ENCODE results near the gene ENTPD6. TPM values are rescaled to one million over a fixed set of nuclear protein-coding genes. Genes with fewer than 3 reads are reported as not detected.

ENTPD6 gene
- total RNA-seq, 1 experiment from 2014 or later: 56.3 TPM

GRCh38 chr20:25248786-25249172, 53.3 kb downstream of the ENTPD6 start:
- Mint-ChIP-seq H3K4me3 (ENCODE audit: low read depth, unreplicated experiment) (peak overlapping the region; percentile 69), H3K9me3 (ENCODE audit: low read depth, unreplicated experiment) (no peaks in the 10 kb centered on the region), H3K4me1 (ENCODE audit: low read depth, unreplicated experiment) (peaks cover 9% of the 10 kb centered on the region), H3K27me3 (ENCODE audit: unreplicated experiment) (no peaks in the 10 kb centered on the region), H3K27ac (ENCODE audit: unreplicated experiment) (no peak overlapping the region), H3K36me3 (ENCODE audit: insufficient read depth, unreplicated experiment) (peaks cover 80% of the 10 kb centered on the region)
- BruUV-seq (replicated peaks): no TSS peak
- DNase-seq: no peak
- intact Hi-C loops (cut with micrococcal nuclease; ENCODE audit: unreplicated experiment): no loop called here
- CTCF ChIA-PET: no interaction called here
- TF ChIP-seq CTCF (IDR thresholded peaks at IDR 0.05; ENCODE audit: unreplicated experiment): no peak

- H3K27me3 Mint-ChIP-seq (ENCODE audit: unreplicated experiment): no peaks in the 10 kb centered on the region
- H3K9me3 Mint-ChIP-seq (ENCODE audit: low read depth, unreplicated experiment): no peaks in the 10 kb centered on the region
- no peak for TF ChIP-seq CTCF (IDR thresholded peaks at IDR 0.05; ENCODE audit: unreplicated experiment)
- CTCF ChIA-PET: no interaction called here
- no peak for DNase-seq
- intact Hi-C loops (cut with micrococcal nuclease; ENCODE audit: unreplicated experiment): no loop called here
- TSS peak; percentile 47 for BruUV-seq (replicated peaks)
- H3K27ac Mint-ChIP-seq (ENCODE audit: unreplicated experiment): no peak overlapping the region
- H3K4me3 Mint-ChIP-seq (ENCODE audit: low read depth, unreplicated experiment): peak overlapping the region; percentile 69
- peaks cover 9% of the 10 kb centered on the region for H3K4me1 Mint-ChIP-seq (ENCODE audit: low read depth, unreplicated experiment)
- H3K36me3 Mint-ChIP-seq (ENCODE audit: insufficient read depth, unreplicated experiment): peaks cover 85% of the 10 kb centered on the region
These were observed 53.9 kb downstream of the ENTPD6 start for GRCh38 chr20:25249198-25249931.

GRCh38 chr20:25250508-25250907, 55.0 kb downstream of the ENTPD6 start:
- BruUV-seq (replicated peaks): no TSS peak
- Mint-ChIP-seq H3K27me3 (ENCODE audit: unreplicated experiment) (no peaks in the 10 kb centered on the region), H3K4me3 (ENCODE audit: low read depth, unreplicated experiment) (peak overlapping the region; percentile 69), H3K4me1 (ENCODE audit: low read depth, unreplicated experiment) (peaks cover 3% of the 10 kb centered on the region), H3K9me3 (ENCODE audit: low read depth, unreplicated experiment) (no peaks in the 10 kb centered on the region), H3K36me3 (ENCODE audit: insufficient read depth, unreplicated experiment) (peaks cover 92% of the 10 kb centered on the region), H3K27ac (ENCODE audit: unreplicated experiment) (peak overlapping the region; percentile 33)
- DNase-seq: no peak
- no peak for TF ChIP-seq CTCF (IDR thresholded peaks at IDR 0.05; ENCODE audit: unreplicated experiment)
- CTCF ChIA-PET: no interaction called here
- intact Hi-C loops (cut with micrococcal nuclease; ENCODE audit: unreplicated experiment): no loop called here

GRCh38 chr20:25251019-25251418, 55.5 kb downstream of the ENTPD6 start:
- Mint-ChIP-seq H3K27ac (ENCODE audit: unreplicated experiment) (peak overlapping the region; percentile 33), H3K4me1 (ENCODE audit: low read depth, unreplicated experiment) (no peaks in the 10 kb centered on the region)

More at GRCh38 chr20:25251019-25251418, 55.5 kb downstream of the ENTPD6 start:
- peak overlapping the region; percentile 69 for H3K4me3 Mint-ChIP-seq (ENCODE audit: low read depth, unreplicated experiment)
- no TSS peak for BruUV-seq (replicated peaks)
- DNase-seq: no peak
- H3K36me3 Mint-ChIP-seq (ENCODE audit: insufficient read depth, unreplicated experiment): peaks cover 97% of the 10 kb centered on the region
- intact Hi-C loops (cut with micrococcal nuclease; ENCODE audit: unreplicated experiment): no loop called here
- no peaks in the 10 kb centered on the region for H3K9me3 Mint-ChIP-seq (ENCODE audit: low read depth, unreplicated experiment)
- CTCF ChIA-PET: no interaction called here
- no peaks in the 10 kb centered on the region for H3K27me3 Mint-ChIP-seq (ENCODE audit: unreplicated experiment)
- no peak for TF ChIP-seq CTCF (IDR thresholded peaks at IDR 0.05; ENCODE audit: unreplicated experiment)
